ENCODE results near the gene MYRIP.

- TF ChIP-seq POLR2A (IDR thresholded peaks at IDR 0.05) (no peak), CTCF (IDR thresholded peaks at IDR 0.05) (no peak)
These were observed 29.1 kb upstream of the MYRIP start for GRCh38 chr3:39780352-39780751.
